ENCODE data around the gene RCOR1.
"Not testable (repeated sequence)": the region's sequence is repeated elsewhere in the genome, so short reads cannot be mapped to it uniquely, and the experiment has no call there.

Gene RCOR1

DNA sequence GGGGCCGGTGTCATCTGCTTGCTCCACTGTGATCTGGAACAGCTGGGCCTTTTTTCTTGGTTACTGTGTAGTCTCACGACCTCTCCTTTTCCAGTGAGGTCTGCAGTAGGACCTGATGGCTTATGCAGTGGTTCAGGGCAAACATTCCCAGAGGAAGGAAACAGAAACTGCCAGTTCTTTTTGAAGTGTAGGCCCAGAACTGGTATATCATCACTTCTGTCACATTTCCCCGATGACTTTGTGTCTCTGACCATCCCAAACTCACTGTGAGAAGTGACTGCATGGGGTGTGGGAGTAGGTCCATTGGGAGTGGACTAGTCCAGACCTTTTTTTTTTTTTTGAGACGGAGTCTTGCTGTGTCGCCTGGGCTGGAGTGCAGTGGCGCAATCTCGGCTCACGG, 38.4 kb downstream of the RCOR1 start:
- no peak for DNase-seq

DNA sequence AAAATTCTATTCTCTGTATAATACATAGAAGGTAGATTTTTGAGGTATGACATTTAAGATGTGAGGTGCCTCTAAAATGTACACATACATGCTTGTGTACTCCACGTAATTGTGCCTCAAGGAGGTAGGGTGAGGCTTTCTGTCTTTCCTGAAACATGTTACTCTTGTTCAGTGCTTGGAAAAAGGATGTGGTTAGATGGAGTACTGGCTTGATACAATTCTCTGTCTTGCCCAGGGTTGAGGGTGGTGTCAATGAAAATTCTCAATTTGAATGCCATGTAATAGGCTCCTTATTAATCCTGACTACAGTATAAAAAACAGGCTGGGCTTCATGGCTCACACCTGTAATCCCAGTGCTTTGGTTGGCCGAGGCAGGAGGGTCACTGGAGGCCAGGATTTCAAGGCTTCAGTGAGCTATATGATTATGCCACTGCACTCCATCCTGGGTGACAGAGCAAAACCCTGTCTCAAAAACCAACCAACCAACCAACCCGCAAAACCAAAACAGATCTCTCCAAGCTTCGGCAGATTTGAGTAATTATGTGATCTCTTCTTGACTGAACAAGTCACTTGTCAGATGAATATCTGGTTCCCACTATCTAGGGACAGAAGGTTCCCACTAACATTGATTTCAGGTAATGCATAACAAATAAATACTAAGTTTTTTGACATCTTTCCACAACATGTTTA, 41.6 kb downstream of the RCOR1 start:
- no peak for DNase-seq

DNA sequence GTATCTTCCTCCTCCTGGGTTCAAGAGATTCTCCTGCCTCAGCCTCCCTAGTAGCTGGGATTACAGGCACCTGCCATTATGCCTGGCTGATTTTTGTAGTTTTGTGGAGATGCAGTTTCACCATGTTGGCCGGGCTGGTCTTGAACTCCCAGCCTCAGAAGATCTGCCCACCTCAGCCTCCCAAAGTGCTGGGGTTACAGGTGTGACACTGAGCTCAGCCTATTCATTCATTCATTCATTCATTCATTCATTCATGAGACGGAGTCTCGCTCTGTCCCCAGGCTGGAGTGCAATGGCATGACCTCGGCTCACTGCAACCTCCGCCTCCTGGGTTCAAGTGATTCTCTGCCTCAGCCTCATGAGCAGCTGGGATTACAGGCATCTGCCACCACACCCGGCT, 47.2 kb downstream of the RCOR1 start:
- DNase-seq = not testable (repeated sequence)

DNA sequence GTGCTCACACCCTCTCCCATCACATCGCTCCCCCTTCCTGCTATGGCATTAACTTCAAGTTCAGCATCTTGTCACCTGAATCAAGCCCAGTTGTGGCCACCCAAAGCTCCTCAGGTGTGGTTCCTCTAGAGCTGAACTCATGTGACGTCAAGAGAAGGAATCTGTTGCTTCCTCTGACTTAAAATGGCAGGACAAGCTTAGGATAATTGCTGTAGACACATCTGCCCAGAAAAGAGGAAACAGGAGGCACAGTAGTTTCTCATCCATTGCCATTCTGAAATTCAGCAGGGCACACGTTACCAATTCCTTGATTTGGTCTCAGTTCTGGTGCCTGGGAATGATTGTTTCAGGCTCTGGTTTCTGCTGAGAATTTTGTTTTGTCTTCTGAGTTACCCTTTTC, 52.1 kb downstream of the RCOR1 start:
- no peak for DNase-seq

DNA sequence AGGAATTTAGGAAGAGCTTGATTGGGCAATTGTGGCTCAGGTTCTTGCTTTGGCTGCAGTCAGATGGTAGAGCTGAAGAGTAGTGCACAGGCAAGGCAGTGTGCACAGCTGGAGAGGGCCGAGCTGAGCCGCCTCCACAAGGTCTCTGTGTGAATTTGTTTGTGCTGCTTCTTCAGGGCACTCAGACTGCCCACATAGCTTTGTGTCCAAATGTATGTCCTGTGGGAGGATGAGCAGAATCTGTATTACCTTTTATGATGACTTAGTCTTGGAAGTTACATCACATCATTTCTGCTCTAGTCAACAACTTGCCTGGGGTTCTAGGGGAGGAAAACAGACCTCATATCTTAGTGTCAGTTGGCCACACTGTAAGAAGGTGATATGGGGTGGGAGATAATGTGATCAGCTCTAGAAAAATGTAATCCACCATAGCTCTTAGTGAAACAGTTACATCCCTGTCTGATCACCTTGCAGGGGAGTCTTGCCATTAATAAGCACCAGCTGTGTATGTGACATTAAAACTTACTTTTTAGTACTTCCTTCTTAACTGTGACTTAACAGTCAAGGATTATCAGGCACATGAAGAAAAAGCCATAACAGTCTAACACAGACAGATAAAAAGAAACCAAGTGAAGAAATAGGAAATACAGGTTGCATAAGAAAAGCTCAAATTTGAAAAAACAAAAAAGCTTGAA, 53.4 kb downstream of the RCOR1 start:
- DNase-seq = no peak

DNA sequence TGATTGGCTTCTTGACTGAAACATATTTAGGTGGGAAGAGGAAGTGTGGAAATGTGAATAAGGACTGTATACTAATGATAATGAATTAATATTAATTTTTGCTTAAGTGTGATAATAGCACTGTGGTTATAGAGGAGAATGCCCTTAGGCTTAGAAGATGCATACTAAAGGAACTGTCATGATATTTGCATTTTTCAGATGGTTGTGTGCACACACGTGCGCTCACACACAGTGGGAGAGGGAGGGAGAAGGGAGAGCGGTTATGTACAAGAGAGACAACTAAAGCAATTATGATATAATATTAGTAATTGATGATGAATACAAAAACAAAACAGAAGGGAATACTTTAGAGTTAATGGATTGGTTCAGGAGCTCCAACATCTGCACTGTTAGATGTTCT, 54.2 kb downstream of the RCOR1 start:
- DNase-seq = no peak

DNA sequence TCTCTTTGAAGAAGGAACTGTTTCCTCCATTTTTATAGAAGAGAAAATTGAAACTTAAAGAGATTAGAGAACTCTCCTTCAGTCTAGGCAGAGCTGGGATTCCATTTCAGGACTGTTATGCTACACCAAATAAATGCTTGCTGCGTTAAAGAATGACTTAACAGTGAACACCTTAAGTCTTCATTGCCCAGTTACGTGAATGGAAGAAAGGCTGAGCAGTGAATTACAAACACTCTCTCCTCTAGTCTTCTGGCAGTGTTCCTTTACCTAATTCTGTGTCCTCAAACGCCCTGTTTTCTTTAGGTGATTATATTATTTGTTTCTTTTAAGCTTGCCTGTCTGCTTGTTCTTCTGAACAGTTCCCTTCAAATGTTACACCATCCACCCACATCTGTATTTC, 59.7 kb downstream of the RCOR1 start:
- no peak for DNase-seq

DNA sequence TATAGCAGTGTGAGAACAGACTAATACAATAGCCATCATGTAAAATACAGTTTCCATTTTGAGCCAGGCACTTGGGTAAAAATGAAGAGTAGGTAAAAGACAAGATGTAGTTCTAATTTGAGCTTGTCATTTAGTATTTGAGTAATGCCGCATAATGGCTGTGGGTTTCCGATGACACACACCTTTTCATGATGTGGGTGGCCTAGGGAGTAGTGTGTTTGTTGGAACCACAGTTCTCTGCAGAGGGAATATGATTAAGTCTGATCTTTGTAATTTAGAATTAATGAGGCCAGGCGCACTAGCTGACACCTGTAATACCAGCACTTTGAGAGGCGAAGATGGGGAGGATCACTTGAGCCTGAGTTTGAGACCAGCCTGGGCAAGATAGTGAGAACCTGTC, 61.8 kb downstream of the RCOR1 start:
- no peak for DNase-seq

DNA sequence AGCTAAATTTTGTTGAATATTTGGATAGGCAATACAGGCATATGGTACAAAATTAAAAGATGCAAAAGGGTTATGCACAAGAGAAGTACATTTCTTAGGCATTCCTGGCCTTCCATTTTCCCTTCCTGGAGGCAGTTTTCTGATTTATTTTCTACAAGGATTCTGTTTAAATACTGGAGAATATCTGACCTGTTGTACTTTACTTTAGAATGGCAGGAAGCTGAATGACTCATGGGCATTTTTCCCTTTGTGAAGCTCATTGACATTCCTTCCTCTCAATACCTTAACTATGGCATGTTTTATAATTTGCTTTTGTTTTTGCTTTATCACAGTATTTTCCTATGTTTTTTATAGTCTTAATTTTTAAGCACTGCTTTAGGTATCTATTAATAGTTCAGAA, 62.7 kb downstream of the RCOR1 start:
- DNase-seq = no peak

DNA sequence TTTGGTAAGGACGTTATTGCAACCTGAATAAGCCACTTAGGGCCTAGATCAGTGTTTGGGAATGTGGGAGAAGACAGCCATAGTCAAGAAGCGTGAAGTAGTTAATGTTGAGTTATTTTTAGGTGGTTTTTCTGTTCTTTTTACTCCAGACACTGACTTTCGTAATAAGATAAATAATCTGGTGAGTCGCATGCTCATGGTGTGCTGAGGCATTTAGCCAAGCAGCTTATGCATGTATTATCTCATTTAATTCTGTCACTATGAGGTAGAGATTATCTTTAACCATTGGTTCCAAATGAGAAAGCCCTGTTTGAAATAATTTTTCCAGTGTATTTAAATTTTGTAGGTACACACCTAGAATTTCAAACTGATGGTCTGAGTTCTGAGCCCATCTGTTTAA, 67.3 kb downstream of the RCOR1 start:
- DNase-seq = no peak

DNA sequence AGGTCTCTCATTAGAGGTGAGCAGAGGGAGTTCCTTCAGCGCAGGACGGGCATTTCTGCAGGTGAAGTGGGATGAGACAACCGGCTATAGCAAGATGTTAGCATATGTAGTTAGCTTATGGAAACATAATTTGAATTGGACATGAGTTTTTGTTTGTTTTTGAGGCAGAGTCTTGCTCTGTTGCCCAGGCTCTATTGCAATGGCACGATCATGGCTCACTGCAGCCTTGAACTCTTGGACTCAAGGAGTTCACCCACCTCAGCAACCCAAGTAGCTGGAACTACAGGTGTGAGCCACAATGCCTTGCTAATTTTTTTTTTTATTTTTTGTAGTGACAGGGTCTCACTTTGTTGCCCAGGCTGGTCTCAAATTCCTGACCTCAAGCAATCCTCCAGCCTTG, 69.2 kb downstream of the RCOR1 start:
- no peak for DNase-seq

DNA sequence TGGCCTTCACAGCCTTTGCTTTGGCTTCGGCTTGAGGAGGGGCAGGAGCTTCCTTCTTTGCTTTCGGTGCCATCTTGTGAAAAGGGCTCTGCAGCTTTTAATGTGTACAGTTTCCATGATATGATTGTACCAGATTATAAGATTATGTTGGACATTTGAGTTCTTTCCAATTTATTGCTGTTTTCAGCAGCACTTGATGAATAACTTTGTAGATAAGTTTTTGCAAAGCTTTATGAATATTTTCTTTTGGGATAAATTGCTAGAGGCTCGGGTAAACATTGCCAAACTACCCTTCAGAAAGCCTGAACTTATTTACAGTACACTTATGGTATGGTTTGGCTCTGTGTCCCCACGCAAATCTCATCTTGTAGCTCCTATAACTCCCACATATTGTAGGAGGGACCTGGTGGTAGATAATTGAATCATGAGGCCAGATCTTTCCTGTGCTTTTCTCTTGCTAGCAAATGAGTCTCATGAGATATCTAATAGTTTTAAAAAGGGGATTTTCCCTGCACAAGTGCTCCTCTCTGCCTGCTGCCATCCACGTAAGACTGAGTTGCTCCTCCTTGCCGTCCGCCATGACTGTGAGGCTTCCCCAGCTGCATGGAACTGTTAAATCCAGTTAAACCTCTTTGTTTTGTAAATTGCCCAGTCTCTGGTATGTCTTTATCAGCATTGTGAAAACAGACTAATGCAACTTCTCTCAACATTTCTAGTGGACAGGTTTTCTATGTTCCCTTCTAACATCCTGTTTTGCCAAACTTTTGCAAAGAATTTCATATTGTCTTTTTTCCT, 70.4 kb downstream of the RCOR1 start:
- no peak for DNase-seq

DNA sequence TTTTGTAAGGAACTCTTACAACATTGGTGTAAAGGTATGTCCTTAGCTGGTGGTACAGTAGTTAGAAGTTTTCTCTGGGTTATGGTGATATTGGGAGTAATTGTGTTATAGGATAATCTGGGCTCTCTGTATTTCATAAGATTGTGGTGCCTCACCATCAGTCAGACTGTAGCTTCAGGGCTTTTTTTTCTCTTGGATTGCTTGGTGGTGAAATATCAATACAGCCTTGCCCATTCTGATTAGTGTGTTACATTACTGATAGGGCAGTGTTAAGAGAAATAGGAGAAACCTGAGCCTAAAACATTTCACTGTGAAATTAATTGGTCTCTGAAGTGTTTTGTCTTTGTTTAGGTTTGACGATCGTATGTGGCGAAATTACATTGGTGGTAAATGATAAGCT, 71.0 kb downstream of the RCOR1 start:
- DNase-seq = no peak

DNA sequence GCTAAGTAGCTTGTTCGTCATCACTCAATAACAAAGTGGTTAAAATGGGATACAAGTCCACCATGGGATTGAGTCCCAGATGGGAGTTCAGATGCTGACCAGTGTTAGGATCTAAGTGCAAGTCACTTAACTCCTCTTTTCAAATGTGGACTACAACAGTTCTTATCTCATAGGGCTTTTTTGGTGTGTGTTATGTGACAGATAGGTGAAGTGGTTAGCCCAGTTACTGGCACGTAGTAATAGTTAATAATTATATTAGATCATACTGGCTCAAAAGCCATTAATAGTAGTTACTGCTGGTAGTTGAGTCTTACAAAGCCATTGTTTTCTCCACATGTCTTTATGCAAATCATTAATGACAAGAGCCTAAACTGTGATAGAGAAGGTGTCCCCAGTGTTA, 73.2 kb downstream of the RCOR1 start:
- DNase-seq = no peak

DNA sequence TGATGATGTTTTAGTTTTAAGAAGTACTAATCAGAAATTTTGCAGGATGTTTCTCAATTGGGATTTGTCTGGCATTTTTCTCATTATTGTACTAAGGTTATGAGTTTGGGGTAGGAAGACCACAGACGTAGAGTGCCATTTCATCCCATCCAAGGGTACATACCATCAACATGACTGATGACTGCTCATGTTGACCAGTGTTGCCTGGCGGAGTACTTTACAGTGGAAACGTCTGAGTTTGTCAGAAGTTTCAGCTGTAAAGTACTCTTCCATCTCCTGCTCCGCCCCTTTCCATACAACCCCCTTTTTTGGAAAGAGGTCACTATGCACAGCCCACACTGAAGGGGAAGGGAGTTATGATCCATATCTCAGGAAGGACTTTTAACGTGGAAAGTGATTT, 74.2 kb downstream of the RCOR1 start:
- no peak for DNase-seq

DNA sequence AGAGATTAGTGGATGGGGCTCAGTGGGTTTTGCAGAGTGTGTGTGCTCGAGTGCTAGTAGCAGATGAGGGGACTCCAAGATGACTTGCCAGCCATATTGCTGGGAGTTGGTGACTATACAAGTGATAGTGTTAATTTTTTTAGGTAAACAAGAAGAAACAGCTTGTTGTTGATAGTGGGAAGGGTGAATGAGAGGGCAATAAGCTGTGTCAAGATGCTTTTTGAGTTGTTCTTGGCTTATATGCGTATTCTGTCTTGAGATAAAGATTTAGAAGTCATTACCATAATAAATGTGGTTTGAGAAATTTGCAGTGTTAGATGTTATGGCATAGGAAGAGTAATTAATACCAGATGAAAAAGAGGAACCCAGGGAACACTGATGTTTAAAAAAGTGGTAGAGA, 75.3 kb downstream of the RCOR1 start:
- no peak for DNase-seq

DNA sequence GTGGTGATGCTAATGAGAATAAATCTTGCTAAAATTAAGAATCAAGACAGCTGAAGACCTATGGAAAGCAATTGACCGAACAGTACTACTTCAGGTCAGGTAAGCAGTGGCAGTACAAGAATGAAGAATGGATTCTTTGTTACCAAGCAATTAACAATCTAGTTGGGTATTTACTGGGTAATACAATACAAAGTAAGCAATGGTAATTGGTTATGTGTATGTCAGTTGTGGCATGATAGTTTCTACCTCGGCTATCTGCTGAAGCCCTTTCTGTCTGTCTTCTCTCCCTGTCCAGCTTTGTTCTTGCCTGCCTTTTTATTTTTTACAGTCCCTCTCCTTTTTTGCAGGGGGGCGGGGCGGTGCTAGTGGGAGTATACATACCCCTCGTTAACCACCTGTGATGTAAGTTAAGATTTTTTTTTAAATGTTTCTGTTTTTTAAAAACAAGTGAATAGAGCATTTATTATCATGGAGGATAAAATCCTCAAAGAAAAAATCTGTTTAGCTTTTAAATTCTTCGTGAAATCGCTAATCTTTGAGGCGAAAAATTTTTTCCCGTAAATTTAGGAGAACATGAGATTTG, 75.9 kb downstream of the RCOR1 start:
- DNase-seq = no peak

DNA sequence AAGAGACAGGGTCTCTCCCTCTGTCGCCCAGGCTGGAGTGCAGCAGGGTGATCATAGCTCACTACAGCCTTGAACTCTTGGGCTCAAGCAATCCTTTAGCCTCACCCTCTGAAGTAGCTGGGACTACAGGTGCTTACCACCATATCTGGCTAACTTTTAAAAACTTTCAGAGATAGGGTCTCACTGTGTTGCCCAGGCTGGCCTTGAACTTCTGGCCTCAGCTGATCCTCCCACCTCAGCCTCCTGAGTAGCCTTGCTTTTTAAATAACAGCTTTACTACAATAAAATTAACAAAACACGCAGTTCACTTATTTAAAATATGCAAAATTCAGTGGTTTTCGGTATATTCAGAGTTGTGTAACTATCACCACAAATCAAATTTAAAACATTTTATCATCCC, 79.0 kb downstream of the RCOR1 start:
- no peak for DNase-seq

DNA sequence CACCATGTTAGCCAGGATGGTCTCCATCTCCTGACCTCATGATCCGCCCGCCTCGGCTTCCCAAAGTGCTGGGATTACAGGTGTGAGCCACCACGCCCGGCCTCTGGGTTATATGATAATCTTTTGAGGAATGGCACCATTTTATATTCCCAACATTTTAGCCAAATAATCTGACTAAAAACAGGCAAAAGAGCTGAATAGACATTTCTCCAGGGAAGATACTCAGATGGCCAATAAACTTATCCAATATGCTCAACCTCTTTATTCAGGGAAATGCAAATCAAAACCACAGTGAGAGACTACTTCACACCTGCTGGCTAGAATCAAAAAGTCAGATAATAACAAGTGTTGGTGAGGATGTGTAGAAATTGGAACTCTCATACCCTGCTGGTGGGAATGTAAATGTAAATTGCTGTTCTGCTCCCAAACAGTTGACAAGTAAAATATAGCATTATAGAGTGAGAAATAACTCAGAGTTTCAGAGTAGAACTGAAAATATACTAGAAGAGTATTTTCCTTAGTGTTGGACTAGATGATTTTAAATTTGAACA, 80.0 kb downstream of the RCOR1 start:
- DNase-seq = no peak

DNA sequence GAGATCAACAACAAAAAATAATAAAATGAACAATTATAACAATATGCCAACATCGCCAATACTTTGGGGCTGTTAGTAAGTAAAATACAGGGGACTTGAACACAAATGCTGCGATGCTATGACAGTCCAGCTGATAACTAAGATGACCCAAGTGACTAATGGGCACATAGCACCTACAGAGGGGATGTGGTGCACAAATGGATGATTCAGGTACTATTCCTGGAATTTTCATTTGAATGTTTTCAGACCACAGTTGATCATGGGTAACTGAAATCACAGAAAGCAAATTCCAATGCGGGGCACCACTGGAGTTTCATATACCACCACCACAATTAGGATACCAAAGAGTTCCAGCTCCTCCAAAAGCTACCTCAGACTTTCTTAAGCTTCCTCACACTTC, 82.9 kb downstream of the RCOR1 start:
- DNase-seq = no peak

DNA sequence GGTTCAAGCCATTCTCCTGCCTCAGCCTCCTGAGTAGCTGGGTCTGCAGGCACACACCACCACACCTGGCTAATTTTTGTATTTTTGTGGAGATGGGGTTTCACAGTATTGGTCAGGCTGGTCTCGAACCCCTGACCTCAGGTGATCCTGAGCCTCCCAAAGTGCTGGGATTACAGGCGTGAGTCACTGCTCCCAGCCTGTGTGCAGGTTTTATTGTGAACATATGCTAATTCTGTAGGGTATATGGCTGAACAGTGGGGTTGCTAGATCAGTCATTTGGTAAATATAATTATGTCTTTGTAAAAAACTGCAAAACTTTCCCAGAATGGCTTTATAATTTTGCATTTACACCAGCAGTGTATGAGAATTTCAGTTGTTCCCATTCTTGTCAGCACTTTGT, 85.9 kb downstream of the RCOR1 start:
- DNase-seq = no peak

DNA sequence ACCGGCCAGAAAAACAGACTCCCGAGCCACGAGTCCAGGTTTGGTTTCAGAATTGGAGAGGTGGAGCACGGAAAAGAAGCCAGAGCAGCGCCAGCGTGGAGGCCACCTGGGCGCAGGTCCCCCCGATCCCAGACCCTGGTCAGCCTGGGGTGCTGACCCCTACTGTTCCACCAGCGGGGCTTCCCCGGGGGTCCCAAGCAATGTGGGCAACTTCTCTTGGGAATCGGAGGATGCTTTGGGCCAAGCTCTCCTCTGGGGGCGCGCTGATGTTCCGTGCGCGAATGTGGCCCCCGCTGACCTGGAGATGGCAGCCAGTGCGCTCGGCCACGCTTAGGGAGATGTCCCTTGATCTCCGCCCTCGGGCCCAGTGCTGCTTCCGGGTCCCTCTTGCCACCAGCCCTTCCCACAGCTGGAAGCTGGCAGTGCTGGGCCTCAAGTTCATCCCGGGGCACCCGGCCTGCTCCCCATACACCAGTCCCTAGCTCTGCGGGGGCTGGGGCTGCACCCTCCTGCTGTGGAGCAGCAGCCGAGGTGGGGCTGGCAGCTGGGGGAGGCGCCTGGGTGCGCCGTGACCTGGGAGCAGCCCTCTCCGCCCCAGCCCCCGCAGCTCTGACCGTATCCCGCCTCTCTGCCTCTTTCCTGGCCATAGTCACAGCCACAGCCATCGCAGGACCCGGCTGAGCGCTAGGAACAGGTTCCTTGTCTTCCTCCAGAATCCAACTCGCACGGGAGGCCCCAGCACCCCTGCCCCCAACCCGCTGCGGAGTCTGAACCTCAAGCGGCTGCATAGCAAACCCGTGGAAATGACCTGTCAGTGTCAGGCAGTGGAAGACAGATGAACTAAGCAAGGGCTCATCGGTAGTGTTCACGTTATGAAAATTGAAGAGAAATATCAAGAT, 91.2 kb downstream of the RCOR1 start:
- no peak for DNase-seq
